A172 (cell line): ENCODE results near the gene TWIST2. TPM values are rescaled to one million over a fixed set of nuclear protein-coding genes. Genes with fewer than 3 reads are reported as not detected.

Source experiments
- DNase-seq: peaks from one replicate; pipeline ENCODE4 v3.0.0-alpha.2; 2015; ENCODE audit warnings: low spot score
- total RNA-seq: library from RNA; depleted of rRNA; stranded (reverse); fragments of >200 nt; shearing (Covaris generic); gene quantifications from 2 replicates; pipeline ENCODE4 v1.2.3, GENCODE V29; 2014; rRNA removed

The TWIST2 gene
- total RNA-seq = 32.3 and 38.8 TPM in 2 replicates

DNA sequence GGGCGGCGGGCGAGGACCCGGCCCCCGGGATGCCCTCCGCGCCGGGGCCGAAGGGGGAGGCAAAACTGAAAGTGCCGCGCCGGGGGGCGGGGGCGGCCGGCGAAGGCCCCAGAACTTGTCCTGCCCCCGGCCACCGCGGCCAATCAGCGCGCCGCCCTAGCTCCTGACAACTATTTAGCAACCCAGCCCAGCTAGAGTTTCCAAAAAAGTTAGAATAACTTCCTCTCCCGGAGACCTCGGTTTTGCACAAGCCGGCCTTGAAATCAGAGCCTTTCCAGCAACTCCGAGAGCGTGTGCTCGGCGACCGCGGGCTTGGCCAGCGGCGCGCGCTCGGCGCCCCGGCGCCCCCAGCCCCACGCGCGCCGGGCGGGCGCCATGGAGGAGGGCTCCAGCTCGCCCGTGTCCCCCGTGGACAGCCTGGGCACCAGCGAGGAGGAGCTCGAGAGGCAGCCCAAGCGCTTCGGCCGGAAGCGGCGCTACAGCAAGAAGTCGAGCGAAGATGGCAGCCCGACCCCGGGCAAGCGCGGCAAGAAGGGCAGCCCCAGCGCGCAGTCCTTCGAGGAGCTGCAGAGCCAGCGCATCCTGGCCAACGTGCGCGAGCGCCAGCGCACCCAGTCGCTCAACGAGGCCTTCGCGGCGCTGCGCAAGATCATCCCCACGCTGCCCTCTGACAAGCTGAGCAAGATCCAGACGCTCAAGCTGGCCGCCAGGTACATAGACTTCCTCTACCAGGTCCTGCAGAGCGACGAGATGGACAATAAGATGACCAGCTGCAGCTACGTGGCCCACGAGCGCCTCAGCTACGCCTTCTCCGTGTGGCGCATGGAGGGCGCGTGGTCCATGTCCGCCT is at the start of gene TWIST2:
TWIST2 (plus strand) TSS at position 245 of the 850 bp plus-strand sequence; CDS start at position 376, 131 bp downstream.
- peak; percentile 71 for DNase-seq

DNA sequence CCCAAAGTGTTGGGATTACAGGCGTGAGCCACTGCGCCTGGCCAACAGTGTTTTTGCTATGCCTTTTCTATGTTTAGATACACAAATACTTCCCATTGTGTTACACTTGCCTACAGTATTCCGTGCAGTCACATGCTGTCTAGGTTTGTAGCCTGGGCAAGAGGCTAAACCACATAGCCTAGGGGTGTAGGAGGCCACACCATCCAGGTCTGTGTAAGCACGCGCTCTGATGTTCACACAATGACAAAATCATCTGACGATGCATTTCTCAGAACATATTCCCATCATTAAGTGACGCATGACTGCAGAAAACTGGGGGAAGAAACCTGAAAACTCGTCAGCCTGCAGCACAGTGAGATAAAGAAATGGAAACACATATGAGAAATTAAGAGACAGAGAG is 46.1 kb upstream of the TWIST2 start:
- no peak for DNase-seq

DNA sequence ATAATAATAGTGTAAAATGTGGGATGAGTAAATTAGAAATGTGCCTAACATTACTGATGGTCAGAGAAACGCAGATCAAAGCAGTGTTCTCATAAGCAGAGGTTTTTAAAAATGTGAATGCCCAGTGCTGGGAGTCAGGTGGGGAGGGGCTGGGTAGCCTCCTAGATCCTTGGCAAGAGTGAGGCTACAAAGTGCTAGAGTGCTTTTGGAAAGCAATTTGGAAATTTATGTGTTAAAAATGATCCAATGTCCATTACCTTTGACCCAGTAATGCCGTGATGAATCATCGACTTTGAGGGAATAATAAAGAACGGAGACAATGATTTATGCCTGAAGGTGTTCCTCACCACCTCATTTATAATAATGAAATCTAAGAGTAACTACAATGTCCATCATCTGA is 44.9 kb upstream of the TWIST2 start:
- peak; percentile 13 for DNase-seq

GRCh38 chr2:238803996-238804870 is 43.7 kb upstream of the TWIST2 start:
- DNase-seq = no peak

DNA sequence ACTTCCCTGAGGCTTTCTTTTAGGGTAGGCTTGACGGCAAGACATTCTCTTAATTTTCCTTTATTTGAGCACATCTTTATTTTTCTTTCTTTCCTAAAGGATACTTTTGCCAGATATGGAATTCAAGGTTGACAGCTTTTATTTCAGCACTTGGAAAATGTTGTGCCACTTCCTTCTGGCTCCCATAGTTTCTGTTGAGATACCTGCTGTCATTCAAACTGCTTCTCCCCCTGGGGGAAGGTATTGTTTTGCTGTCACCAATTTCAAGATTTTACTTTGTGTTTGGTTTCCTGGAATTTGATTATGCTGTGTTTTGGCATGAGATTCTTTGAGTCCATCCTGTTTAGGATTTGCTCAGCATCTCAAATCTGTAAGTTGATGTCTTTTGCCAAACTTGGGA is 39.1 kb upstream of the TWIST2 start:
- peak; percentile 5 for DNase-seq

DNA sequence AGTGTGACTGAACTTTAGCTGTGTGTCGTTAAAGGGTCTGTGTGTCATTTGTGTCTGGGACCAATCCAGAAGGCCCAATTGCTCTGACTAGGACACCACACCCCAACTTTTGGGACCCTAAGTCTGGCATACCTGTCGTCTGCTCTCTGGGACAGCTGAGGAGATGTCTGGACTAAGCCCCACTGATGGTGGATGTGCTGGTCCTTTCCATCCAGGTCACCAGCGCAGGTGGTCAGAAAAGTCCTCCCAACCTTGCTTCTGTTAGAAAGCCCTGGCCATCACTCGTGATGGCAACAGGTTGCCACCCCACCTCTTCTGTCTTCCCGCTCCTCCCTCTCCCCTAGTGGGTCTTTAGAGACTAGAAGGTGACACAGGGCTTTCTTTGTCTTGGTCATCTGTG is 37.6 kb upstream of the TWIST2 start:
- no peak for DNase-seq

- DNase-seq = no peak
Measured at GRCh38 chr2:238811293-238811692, 36.6 kb upstream of the TWIST2 start.

DNA sequence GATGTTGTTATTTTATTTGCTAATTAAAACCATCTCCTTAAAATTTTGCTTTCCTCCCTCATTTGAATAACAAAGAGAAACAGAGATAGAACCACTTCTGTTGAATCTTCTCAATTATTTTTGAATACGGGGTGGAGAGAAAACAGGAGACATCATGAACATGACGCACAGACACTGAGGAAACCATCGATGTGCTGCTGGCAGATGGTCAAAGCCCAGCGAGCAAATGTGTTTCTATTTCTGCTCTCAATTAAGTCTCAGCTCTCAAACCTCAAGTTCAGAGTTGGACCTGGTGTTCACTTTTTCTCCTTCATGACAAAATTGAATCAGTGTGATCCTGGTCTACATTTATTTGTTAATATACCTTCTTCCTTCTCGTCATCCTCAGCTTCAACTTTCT is 36.1 kb upstream of the TWIST2 start:
- no peak for DNase-seq

GRCh38 chr2:238813109-238813508 is 34.8 kb upstream of the TWIST2 start:
- no peak for DNase-seq

- no peak for DNase-seq
Measured at GRCh38 chr2:238814815-238815214, 33.1 kb upstream of the TWIST2 start.

DNA sequence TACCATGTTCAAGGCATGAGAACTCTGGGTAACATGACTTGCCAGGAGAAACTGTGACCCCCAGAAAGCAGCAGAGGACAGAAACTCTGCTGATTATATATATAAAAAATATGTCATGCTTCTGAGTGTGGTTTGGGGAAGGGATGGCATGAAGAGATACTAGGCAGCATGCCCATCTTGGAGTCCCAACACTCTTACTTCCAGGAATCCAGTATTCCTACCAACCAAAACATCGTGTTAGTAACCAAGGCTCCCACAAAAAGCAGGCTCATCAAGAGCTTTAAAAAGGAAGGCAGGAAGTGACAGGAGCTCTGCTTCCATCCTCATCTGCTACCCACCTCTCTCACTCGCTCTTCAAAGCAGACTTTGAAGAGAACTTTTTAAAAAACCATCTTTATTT is 31.6 kb upstream of the TWIST2 start:
- DNase-seq = no peak

GRCh38 chr2:238817382-238817781 is 30.5 kb upstream of the TWIST2 start:
- no peak for DNase-seq

GRCh38 chr2:238817891-238818290 is 30.0 kb upstream of the TWIST2 start:
- DNase-seq = no peak

- DNase-seq = peak; percentile 22
Measured at GRCh38 chr2:238818561-238818960, 29.3 kb upstream of the TWIST2 start.

GRCh38 chr2:238820197-238820596 is 27.7 kb upstream of the TWIST2 start:
- no peak for DNase-seq

DNA sequence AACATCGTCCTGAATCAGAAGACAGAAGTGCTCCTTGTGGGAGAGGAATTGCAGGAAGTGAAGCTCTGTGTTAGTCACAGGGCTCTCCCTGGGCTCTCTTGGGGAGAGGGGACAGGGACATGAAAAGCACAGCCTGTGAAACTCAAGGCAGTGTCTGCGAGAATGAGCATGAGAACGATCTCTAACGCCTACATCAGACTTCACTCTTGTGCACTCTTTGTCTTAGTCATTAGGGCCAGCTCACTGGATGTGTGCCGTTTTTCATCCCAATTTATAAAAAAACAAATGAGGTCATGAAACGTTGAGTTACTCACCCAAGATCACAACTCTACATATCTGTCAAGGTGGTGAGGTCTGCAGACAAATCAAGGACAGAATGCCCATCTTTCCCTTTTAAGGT is 27.0 kb upstream of the TWIST2 start:
- DNase-seq = peak; percentile 51

- DNase-seq = peak; percentile 66
Measured at GRCh38 chr2:238821391-238821790, 26.5 kb upstream of the TWIST2 start.

- DNase-seq = no peak
Measured at GRCh38 chr2:238821944-238822670, 25.8 kb upstream of the TWIST2 start.

- no peak for DNase-seq
Measured at GRCh38 chr2:238822955-238823354, 24.9 kb upstream of the TWIST2 start.

- no peak for DNase-seq
Measured at GRCh38 chr2:238831177-238831576, 16.7 kb upstream of the TWIST2 start.

DNA sequence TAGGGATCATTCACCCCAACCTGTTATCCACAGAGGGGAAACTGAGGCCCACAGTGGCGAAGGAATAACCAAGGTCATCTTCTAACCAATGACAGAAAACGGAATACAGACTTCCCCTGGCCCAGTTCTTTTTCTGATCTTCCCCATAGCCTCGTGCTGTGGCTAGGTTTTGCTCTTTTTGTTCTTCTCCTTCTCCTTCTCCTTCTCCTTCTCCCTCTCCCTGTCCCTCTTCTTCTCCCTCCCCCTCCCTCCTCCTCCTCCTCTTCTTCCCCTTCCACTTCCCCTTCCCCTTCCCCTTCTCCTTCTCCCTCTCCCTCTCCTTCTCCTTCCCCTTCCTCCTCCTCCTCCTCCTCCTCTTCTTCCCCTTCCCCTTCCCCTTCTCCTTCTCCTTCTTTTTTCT is 12.9 kb upstream of the TWIST2 start:
- DNase-seq = no peak

DNA sequence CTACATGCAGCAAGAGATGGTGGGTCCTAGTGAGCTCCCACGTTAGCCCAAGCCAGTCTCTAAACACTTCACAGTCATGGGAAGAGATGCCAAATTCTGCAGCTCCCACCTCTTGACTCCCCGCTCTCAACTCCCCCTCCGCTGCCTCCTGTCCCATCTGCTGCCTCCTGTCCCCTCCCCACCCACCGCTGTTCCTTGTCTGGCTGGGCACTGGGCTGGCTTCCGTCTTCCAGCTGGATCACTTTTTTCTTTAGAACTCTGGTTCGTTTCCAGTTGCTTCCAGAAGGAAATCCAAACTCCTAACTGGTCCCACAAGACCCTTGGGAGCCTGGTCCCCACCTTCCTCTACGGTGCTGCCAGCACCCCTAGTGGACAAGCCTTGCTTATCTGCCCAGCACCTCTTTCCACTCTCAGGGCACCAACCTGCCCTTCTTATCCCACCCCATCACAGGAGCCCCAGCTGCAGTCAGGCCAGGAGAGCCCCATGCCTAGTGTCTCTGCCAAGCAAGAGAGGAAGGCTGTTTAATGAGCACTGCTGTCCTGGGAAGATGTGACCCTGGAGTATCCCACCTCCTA is 12.1 kb upstream of the TWIST2 start:
- DNase-seq = no peak
